NK-92 treated with Interleukin-12 subunit alpha and Interleukin-12 subunit beta, amount 100 ng/mL, for 24 hours (cell line): Measurements from ENCODE around the gene GMEB1.
"Not testable (repeated sequence)": the region's sequence is repeated elsewhere in the genome, so short reads cannot be mapped to it uniquely, and the experiment has no call there.

ENCODE experiments used
- DNase-seq: peaks from one replicate; lab custom pipeline; 2025; lab: John Stamatoyannopoulos, UW

The GMEB1 gene

GRCh38 chr1:28750771-28751294, 82.2 kb downstream of the GMEB1 start:
- DNase-seq = not testable (repeated sequence)

GRCh38 chr1:28751315-28752060, 82.9 kb downstream of the GMEB1 start:
- no peak for DNase-seq

GRCh38 chr1:28755701-28756100, 87.1 kb downstream of the GMEB1 start:
- no peak for DNase-seq

GRCh38 chr1:28756846-28757245, 88.3 kb downstream of the GMEB1 start:
- no peak for DNase-seq

GRCh38 chr1:28758420-28758819, 89.8 kb downstream of the GMEB1 start:
- DNase-seq = no peak

GRCh38 chr1:28759257-28759656, 90.7 kb downstream of the GMEB1 start:
- DNase-seq = no peak

GRCh38 chr1:28761189-28761588, 92.6 kb downstream of the GMEB1 start:
- no peak for DNase-seq

- DNase-seq = no peak
Measured at GRCh38 chr1:28766532-28767183, 98.1 kb downstream of the GMEB1 start.
